Anterior cingulate cortex (tissue), 58 donors: ENCODE results near the gene APOBEC3G.
"Not testable (repeated sequence)": the region's sequence is repeated elsewhere in the genome, so short reads cannot be mapped to it uniquely, and the experiment has no call there.

Experiments used
- DNase-seq, 58 donors: peaks; one replicate each; lab custom pipeline; 2025; lab: John Stamatoyannopoulos, UW

Gene APOBEC3G

DNA sequence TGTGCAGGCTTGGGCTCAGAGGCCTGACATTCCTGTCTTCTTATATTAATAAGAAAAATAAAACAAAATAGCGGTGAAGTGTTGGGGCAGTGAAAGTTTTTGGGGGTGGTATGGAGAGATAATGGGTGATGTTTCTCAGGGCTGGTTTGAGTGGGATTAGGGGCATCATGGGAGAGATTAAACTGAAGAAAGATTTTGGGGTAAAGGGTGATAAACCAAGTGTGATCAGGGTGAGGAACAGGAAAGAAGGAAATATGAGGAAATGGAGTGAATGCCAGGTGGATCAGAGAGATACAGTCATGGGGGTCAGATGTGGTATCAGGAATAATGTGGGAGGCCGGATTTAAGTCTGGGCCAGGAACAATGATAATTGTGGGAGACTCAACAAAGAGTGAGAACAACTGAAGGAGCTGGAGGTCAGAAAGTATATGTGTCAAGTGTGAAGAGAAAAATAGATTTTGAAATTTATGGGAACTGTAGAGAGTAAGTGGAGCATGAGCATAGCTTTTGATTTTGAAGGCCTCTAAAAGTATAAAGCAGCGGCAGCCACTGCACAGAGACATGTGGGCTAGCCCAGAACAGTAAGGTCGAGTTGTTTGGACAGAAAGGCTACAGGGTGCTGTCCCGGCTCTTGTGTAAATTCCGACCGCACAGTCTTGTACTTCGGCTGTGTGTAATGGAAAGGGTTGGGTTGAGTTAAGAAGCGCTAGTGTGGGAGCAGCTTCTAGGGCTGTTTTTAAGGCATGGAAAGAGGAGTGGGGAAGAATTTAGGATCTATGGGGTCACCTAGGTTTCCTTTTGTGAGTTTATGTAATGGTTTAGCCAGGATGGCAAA, 10.4 kb upstream of the APOBEC3G start:
- not testable (repeated sequence) for DNase-seq

DNA sequence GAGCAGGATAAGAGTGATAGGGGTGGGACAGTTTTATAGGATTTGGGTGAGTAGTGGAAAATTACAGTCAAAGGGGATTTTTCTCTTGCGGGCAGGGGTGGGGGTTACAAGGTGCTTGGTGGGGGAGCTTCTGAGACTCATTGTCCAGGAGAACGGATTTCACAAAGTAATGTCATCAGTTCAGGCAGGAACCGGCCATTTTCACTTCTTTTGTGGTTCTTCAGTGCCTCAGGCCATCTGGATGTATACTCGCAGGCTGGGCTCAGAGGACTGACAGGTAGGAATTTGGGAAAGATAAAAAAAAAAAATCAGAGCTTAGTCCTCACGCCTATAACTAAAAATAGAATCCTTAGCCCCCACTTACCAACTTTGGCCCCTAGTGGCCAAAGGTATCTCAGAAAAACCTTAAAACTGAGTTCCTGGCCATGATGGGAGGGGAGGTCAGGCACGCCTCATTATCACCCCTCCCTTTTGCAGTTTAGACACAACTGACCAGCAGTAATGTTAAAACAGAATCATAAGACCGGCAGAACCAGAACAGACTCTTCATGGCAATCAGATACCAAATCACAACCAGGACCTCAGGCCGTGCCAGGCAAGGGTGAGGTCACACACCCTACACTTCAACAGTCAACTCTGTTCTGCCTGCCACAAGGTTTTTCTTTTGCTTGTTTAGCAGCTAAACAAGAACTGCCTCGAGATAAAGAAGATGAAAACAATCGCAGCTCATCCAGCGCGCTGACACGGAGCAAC, 8.9 kb upstream of the APOBEC3G start:
- no peak for DNase-seq

DNA sequence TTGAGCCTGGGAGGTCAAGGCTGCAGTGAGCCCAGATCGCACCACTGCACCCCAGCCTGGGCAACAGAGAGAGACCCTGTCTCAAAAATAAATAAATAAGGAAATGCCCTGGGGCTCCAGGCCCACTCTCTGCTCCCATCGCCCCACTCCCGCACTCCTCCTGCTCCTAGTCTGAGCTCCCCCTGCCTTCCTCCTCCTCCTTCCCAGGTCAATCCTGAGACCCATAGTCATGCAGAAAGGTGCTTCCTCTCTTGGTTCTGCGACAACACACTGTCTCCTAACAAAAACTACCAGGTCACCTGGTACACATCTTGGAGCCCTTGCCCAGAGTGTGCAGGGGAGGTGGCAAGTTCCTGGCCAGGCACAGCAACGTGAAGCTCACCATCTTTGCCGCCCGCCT, 6.9 kb upstream of the APOBEC3G start:
- no peak for DNase-seq

DNA sequence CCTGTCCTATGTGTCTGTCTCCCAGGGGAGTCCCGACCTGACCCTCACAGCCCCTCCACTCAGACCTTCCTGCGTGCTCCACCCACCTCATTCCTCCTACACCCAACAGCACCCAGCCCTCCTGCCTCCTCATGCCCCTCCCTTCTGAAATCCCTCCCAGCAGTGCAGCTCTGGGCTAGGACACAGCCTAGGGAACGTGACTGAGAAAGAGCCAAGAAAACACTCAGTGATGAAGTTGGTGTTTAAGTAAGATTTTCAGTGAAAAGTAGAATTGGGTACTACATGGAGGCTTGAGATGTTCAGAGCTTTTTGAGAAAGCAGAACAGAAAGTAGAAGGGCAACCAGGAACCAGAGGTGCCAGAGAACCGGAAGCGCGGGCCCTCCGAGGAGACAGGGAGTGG, 4.5 kb upstream of the APOBEC3G start:
- DNase-seq: not testable (repeated sequence)

DNA sequence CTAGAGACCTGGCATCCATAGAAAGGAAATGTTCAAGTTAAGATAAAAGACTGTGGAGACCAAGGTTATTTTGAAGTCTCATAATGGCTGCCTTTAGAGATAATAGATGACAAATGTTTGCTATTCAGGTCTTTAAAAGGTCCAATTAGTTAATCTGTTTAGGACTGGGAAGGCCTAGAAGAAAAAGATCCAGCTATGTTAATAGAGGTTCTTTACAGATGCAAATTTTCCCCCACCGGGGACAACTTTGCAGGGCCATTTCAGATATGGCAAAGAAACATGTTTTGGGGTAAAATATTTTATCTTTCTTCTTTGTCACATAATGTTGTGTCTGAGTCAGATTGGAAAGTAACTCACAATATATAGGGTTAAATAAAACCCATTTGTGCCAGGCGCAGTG, 3.1 kb upstream of the APOBEC3G start:
- no peak for DNase-seq

DNA sequence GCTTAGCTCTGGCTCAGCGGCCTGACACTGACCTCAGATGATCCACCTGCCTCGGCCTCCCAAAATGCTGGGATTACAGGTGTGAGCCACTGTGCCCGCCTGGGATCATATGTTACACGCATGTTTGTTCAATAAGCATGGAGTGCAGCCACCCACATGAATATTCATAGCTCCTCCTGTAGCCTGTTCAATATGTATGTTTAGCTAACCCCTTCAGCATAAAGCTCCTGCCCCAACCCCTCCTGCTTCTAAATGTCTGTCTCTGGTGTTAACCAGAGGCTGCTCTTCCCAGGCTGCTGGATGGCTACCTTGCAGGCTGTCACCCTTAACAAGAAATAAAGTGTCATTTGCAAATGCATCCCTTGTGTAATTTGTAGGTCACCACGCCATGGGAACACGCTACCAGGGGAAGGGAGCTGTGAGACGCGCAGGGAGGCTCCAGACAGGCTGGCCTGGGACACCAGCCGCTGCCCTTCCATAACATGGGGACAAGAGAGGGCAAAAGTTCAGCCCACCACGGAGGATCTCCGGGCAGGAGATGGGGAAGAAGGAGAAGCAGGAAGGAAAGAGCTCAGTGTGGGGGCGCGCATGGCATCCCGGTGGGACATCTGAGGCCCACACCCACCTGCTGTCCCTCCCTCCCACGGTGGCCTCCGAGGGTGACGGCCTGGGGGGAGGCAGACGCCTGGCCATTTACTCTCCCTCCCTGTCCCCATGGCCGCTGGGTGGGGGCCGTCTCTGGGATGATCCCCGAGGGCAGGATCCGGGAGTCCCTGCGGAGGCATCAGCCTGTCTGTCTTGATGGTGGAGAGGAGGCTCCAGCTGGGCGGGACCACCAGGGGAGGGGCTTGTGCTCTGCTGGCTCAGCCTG, 685 bp upstream of the APOBEC3G start:
- not testable (repeated sequence) for DNase-seq

DNA sequence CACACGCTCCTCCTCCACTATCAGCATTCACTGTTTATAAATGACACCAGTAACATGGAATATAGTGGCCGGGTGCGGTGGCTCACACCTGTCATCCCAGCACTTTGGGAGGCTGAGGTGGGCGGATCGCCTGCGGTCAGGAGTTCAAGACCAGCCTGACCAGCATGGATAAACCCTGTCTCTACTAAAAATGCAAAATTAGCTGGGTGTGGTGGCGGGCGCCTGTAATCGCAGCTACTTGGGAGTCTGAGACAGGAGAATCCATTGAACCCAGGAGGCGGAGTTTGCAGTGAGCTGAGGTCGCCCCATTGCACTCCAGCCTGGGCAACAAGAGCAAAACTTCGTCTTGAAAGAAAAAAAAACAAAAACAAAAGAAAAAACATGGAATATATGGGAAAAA, 837 bp downstream of the APOBEC3G start:
- not testable (repeated sequence) for DNase-seq

DNA sequence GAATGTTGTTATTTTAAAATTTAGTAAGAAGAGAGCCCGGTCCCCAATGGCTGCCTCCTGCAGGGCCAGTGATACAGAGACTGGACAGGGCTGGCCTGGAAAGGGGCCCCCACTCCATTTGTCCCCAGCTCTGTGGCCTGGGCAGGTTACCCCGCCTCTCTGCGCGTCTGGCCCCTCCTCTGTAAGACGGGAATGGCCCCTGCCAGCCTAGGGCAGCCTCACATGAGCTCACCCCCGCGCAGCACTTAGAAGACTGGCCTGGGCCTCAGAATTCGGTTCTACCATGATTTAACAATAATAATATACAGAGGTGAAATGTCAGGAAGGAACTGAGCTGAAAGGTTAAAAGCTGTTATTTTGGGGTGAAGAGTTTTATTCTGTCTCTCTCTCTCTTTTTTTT, 1.3 kb downstream of the APOBEC3G start:
- no peak for DNase-seq

DNA sequence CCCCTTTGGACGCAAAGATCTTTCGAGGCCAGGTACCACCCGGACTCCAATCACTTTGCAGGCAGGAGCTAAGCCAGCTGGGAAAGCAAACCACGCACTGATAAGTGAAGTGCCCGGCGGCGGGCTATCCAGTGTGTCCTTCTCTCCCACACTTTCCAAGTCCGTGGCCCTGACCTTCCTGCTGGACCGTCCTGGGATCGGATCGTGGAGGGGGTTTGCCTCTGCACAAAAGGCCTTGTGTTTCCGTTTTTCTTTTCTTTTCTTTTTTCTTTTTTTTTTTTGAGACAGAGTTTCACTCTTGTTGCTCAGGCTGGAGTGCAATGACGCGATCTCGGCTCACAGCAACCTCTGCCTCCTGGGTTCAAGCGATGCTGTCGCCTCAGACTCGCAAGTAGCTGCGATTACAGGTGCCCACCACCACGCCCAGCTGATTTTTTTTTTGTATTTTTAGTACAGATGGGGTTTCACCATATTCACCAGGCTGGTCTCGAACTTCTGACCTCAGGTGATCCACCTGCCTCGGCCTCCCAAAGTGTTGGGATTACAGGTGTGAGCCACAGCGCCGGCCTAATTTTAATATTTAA, 2.1 kb downstream of the APOBEC3G start:
- DNase-seq: not testable (repeated sequence)

DNA sequence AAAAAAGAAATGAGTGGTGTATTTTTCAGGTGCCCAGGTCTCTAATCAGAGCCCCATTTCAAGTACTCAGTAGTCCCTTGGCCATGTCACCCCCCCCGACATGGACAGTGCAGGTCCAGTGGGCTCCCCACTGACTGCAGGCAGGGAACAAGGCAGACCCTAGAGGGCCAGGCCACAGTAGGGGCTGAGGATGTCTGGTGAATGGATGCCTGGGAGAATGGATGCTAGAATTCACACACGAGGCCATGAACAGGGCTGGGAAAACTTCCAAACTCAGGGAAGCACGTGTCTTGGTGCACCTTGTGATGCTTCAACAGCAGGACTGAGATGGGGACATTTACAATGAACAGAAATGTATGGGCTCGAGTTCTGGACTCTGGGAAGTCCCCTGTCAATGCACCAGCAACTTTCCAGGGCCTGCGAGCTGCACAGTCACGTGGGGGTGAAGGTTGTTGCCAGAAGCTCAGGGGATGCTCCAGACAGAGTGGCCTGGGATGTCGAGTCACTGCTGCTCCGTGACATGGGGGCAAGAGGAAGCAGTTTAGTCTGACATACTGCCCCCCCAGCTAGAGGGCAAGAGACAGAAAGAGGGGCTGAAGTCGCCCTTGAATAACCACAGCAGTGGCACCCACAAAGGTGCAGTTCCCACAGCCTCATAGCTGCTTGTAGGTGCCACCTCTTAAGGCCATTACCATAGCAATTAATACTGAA, 3.1 kb downstream of the APOBEC3G start:
- DNase-seq: no peak

DNA sequence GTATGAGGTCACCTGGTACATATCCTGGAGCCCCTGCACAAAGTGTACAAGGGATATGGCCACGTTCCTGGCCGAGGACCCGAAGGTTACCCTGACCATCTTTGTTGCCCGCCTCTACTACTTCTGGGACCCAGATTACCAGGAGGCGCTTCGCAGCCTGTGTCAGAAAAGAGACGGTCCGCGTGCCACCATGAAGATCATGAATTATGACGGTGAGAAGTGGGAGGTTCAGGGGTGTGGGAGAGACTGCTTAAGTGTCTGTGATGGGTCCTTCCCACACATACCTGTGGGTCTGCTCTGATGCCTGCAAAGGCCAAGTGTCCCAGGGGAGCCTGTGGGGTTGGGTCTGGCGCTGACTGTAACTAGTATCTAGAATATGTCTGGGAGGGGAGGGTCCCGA, 3.9 kb downstream of the APOBEC3G start:
- no peak for DNase-seq

DNA sequence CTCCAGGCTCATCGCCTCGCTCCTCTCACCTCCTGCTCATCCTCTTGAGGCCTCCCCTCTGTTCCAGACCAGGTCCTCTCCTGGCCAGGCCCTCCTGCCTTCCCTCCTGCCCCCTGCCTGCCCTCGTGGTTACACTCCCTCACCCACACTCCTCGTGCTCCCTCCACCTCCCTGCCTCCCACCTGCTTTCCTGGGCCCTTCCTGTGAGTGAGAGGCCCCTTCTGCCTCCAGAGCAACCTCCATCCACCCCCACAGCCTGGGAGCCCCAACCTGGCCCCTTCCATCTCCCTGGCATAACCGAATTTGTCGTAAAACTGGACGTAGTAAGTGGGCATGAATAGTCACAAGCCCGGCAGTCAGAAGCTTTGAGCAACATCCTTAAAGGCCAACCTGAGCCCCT, 4.5 kb downstream of the APOBEC3G start:
- DNase-seq: no peak

DNA sequence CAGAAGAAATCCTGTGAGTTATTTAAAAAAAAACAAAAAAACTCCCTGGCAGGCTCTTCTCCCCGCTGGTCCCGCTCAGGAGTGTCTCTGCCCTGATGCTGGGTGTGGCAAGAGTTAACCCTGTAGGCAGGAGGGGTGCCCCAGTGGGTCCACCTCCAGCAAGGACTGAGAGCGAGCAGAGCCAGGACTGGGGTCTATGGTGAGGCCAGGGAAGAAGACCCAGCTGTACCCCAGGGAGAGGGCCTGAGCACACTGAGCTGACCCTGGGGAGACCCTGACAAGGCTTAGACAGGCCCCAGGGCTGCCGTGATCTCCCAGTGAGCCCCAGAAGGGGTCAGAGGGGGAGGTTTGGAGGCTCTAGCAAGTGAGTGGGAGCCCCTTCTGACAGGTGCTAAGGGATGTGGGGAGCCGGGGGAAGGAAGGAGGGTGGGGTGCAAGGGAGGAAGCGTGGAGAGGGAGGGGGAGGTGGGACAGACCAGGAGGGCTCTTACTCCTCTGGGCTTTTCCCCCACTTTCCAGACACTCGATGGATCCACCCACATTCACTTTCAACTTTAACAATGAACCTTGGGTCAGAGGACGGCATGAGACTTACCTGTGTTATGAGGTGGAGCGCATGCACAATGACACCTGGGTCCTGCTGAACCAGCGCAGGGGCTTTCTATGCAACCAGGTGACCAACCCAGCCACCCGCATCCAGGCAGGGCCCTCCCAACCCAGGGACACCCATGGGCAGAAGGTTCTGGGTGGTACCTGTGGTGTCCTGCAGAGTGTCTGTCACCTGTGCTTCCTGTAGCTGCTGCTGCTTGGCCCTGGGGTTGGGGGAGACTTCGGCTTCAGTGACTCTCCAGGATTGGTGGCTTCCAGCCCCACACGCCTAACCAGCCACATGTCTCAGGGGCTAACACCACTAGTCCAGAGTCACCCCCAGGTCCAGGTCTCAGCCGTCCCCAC, 6.4 kb downstream of the APOBEC3G start:
- no peak for DNase-seq

DNA sequence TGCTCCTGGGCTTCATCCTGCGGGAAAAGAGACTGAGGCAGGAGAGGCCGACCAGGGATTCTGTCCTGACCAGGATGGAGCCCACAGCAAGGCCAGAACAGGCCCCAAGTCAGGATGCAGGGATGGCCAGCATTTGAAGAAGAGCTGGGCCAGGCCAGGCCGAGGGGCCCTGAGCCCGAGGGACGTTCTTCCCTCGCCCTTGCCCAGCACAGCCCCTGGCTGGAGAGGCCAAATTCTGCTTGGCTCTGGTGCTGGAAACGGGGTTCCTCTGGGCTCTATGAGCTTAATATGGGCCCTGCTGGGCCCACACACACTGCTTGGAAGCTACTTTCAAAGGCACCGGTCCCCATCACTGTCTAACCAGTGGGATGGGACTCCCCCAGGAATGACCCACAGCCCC, 7.6 kb downstream of the APOBEC3G start:
- no peak for DNase-seq

DNA sequence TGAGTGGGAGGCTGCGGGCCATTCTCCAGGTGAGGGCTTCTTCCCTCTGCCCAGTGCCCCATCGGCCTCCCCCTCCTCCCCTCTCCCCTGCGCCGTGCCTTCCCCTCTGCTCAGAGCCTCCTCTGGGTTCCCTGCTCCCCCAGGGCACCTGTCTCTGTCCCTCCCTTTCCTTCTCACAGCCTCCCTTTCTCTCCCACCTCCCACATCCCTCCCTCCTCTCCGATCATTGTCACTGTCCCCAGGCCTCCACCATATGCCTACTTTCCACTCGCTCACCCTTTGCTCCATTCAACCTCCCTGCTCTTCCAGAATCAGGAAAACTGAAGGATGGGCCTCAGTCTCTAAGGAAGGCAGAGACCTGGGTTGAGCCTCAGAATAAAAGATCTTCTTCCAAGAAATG, 10.0 kb downstream of the APOBEC3G start:
- no peak for DNase-seq

DNA sequence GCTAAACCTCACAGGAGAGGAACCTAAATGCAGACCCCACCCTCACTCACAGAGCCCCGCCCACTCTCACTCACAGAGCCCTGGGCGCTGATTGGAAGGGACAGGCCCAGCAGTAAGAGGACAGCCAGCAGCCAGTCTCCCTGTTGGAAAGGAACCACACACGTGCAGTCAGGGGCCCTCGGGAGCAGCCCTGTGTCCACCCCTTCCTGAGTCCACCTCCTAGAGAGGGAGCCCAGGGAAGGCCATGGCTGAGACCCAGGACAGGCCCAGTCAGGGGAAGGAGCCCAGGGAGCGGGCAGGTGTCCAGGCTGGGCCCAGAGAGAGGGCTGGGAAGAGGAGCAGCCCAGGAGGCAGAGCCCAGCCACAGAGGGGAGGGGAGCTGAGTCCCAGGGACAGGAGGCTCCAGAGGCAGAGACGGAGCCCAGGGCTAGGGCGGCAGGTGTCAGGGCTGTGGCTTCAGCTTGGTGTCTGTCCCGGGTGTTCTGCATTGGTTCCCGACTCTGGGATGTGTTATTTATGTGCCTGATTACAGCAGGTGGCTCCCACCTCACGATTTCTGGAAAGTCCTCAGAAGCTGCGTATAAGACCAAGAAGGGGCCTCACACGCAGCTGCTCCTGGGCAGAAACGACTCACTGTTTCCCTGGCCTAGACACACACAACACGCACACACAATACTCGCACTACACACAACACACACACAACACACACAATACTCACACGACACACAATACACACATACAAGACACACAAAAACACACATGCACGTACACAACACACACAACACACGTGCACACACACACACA, 11.0 kb downstream of the APOBEC3G start:
- peak in 1 of 58 donors; percentile 2 for DNase-seq

DNA sequence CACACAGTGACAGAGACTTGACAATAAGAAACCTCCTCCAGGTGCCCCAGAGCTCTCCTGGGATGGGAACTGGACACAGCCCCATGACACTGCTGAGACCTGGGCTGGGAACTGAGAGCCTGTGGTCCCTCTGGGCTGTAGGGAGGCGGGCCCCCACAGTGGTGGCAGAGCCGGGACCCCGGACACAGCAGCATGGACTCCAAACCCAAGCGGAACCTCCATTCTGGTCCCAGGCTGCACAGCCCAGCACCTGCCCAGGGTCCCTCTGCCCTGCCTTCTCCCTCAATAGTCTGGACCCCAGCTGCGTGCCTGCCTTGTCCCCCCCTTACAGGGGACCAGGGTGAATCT, 11.6 kb downstream of the APOBEC3G start:
- DNase-seq: no peak

DNA sequence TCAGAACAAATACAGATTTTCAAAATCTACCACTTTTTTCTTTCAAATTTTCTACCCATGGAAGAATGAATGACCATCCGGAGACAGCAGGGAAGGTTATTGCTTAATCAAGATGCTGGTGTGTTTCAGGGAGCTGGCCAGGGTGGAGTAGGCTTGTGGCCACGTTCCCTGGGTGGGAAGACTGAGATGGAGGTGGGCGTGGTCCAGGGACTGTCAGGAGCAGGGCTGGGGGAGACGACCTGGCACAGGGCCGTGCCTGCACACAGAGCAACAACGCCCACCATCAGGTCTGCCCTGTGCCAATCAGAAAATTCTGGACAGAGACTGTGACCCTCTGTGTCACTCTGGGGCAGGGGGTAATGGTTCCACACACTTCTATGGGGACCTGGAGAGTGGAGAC, 12.9 kb downstream of the APOBEC3G start:
- DNase-seq: no peak
